ENCODE data around the gene RAPH1.
"Not testable (repeated sequence)": the region's sequence is repeated elsewhere in the genome, so short reads cannot be mapped to it uniquely, and the experiment has no call there.

RAPH1 gene

DNA sequence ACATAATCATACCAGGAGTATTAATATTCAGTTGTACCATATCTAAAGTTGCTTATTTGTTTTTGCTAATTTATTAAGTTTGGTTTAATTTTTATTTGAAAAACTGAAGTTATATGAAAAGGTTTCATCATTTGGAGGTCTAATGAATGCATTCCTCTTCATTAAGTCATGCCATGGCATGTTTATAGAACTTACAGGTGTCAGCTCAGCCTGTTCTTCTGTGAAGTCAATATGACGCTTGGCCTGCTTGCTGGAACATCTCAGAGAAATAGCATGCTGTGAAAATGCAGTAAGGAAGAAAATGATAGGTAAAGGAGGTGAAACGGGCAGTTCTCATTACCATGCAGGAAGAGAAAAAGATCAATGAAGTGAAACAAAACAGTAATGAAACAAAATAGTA lies 58.2 kb downstream of the RAPH1 start:
- no peak for DNase-seq

DNA sequence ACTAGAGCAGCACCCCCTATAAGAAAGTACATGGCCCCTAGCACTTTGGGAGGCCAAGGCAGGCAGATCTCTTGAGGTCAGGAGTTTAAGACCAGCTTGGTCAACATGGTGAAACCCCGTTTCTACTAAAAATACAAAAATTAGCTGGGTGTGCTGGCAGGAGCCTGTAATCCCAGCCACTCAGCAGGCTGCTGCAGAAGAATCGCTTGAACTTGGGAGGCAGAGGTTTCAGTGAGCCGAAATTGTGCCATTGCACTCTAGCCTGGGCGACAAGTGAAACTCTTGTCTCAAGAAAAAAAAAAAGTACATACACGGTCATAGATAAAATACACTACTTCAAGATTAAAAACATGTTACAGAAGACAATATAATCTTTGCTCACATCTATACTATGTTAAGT lies 63.8 kb downstream of the RAPH1 start:
- DNase-seq, result no peak

DNA sequence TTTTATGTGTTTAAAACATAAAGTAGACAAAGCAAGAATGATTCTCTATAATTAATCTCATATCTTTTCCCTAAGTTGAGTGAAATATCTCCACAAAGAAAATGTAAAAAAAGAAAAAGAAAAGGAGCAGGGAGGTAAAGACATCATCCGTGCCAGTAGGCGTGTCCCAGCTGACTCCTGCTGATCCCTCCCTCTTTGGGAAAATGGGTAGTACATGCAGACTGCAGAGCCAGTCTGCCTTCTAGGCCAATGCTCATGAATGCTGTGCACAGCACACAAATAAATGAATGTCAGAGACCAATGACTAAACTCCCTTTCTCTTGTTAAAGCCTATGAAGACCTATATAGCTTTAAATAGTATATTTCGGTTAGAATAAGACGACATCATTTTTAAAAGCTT lies 64.7 kb downstream of the RAPH1 start:
- DNase-seq, result no peak

DNA sequence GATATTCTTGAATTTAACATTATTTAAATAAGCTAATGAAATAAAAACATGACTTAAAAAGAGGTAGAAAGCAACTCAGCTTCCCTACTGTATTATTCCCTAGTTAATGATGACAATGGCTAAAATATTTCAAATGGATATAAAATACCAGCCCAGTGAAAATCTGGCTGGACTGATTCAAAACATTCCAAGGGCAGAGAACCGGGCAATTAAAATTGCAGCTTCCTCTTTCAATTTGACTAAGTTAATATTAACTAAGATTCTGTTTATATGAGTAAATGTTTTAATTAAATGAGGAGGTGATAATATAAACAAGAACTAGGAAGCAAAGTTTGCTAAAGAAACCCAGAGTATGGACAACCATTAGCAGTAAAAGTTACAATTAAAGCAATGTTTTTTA lies 65.6 kb downstream of the RAPH1 start:
- no peak for DNase-seq

DNA sequence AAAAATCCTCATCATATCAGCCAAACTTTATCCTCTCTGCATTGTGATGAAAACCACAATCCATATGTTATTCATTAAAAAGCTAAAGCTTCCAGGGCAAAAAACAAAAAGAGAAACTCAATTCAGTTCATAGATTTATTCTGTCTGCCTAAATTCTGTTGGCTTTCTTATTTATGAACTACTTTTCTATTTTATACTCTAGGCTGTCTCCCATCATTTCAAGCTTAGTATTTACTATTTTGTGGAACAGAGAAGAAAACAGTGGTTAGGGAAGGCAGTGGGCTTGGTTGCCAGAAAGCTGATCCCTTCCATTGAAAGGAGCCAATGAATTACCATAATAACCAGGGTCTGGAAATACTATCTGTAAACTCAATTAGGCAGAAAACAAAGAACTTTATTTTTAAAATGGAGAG lies 71.8 kb downstream of the RAPH1 start:
- DNase-seq, result no peak

DNA sequence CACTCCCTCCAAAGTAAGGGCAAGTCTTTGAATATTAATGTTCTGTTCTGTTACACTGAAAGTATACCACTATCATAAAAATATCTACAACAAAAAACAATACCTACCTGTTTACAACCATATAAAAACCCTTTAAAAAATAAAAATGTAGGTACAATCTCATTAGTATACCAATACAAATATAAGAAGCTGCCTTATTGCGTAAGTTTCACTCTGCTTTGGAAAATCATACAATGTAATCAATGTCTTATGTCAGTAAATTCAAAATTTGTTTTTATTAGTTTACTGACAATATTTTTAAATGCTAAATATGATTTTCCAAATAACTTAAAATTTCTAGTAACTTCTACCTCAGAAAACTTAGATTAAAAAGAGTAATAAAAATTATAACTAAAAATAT lies 72.8 kb downstream of the RAPH1 start:
- no peak for DNase-seq

DNA sequence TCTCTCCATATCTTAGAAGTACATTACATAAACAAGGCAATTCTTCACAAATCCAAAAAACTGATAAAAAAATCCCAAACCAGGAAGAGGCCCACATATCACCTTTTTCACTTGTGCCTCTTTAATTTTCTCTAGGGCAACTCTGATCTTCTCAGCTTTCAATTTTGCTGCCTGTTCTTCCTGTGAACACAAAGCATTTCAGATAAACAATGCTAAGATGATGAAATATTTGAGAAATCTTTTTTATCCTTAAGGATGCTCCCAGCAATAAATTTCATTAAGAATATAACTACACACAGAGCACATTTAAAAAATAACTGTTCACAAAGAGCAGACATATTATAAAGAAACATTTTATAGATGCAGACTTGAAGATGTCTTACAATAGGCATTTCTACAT lies 73.4 kb downstream of the RAPH1 start:
- no peak for DNase-seq

DNA sequence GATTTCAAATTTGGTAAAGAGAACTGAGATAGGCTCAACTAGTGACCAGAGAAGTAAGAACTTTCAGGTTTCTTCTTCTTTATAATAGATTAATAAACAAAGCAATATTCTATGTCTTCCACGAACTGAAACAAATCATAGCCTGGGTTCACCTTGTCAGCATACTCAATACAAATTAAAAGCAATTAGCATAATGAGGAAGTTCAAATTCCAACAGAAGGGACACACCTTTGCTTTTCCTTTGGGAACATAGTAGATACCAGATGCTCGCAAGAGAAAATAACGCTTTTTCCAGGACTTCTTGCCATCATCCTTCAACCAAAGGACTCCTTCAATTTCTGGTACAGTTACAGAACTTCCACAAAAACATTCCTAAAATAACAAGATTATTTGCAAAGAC lies 79.9 kb downstream of the RAPH1 start:
- DNase-seq, result no peak

DNA sequence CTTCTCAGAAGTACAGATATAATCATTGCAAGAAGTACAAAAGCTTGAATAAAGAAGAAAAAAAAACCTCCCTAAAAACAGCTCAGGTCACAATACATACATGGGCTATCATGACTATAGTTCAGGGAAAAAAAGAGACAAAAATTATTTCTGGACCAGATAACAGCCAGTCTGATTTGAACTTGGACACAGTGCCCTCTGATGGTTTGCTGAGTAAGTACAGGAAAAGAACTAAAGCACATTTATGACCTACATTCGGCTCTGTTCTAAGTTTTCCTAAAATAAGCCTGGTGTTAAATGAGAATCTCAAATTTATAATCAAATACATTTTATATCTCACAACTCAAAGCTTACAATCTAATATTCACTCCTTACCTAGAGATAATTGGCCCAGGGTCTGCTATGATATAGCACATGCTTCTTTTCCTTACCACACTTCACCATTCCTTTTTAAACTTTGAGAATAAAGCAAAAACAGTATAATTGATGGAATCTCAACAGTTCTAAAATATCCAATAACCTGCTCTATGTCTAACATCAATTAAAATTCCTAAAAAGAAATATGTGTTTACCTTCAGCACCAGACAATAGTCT lies 81.1 kb downstream of the RAPH1 start:
- no peak for DNase-seq

DNA sequence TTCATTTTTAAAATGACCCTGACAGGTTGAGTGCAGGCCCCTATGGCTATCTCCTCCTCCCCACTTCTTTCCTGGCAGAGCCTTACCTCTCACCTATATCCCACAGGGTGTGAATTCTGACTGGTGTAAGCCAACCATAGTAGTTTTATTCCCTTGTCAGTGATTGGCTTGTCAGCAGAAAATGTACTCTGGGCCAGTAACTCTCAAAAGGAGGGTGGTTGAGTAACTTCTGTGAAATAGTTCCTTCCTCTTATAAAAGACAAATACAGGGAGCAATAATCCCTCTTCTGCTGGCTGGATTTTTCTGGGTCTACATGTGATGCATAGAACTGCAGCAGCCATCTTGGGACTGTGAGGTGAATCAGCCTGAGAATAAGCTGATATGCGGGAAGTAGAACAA lies 83.4 kb downstream of the RAPH1 start:
- DNase-seq, result no peak

DNA sequence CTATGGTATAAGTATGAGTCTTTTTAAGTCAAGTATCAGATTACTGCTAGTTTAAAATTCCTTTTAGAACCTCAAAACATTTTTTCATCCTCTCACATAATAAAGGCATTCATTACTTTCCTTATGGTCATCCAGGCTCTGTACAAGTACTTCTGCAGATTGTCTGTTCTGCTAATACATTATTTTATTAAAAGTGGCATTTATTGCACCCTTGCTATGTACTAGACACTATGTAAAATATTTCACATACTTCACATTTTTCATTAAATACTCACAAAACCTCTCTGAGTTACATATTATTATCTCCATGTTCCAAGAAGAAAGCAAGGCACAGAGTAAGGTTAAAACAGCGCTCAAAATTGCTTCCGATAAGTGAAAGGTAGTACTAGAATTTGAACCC lies 84.1 kb downstream of the RAPH1 start:
- no peak for DNase-seq

DNA sequence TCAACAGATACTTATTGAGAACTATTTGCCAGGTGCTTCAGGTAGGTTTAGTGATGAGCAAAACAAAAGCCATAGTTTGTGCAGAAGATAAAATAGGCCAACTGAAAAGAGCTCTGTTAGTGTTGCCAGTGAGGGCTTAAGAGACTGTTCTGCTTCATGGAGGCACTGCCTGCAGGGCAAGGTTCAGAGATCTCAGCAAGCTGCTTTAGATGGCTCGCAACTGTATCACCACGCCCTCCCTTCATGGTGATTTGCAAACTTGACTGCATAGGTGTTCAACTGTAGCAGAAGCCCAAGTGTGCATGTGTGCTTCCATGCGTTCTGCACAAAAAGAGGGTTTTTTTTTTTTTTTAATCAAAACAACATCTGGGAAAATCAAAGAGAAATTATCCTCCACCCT lies 84.5 kb downstream of the RAPH1 start:
- DNase-seq, result no peak

DNA sequence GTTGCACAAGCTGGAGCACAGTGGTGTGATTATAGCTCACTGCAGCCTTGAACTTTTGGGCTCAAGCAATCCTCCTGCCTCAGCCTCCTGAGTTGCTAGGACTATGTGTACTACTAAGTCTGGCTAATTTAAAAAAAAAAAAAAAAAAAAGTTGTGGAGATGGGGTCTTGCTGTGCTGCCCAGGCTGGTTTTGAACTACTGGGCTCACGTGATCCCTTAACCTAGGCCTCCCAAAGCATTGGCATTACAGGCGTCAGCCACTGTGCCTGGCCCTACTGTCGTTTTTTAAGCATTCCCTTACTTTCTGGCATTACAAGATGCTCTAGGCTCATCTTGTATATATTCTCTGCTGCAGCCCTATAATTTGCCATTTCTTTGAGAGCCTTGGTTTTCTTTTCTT lies 88.3 kb downstream of the RAPH1 start:
- DNase-seq, result no peak

DNA sequence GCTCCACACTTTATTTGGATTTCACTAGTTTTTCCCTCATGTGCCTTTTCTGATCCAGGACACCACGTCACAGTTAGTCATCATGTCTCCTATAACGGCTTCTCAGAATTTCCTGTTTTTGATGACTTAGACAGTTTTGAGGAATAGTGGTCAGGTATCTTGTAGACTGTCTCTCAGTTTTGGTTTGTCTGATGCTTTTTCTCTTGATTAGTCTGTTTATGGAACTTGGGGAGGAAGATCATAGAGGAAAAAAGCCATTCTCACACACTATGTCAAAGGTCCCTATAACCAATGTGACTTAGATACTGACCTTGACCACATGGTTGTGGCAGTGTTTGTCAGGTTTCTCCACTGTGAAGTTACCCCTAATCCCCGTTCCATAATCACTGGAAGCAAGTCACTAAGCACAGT lies 89.0 kb downstream of the RAPH1 start:
- no peak for DNase-seq

DNA sequence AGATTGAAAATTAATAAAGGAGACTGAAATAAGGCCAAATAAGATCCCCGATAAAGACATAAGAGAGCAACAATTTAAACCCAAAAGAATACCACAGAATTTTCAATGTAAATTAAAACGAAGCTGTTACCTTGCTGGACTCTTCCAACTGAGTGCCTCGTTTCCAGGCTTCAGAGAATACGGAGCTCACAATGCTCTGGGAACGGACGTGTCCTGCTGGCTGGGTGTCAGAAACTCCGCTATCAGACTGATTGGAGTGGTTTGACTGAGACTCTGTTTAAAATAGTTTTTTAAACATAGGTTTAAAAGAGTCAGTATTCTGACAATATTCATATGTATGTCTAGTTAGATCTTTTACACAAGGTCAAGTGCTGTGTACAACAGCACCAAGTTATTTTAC lies 90.4 kb downstream of the RAPH1 start:
- DNase-seq, result no peak

DNA sequence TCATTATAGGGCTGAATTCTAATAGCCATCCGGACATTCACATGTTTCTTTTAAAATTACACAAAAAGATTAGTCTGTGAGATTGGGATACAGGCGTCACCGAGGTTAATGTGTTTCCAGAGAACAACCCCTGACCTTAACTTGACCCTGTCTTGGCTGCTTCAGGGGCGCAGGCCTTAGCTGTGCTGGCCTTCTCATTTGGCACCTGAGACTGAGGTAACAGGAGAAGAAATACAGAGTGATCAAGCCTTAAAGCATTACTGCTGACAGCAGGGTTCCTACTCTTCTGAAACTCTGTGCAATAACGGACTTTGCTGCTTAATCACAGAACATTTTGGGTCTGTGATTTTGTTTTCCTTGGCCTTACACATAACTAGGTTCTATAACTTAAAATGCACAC lies 92.6 kb downstream of the RAPH1 start:
- DNase-seq, result no peak

DNA sequence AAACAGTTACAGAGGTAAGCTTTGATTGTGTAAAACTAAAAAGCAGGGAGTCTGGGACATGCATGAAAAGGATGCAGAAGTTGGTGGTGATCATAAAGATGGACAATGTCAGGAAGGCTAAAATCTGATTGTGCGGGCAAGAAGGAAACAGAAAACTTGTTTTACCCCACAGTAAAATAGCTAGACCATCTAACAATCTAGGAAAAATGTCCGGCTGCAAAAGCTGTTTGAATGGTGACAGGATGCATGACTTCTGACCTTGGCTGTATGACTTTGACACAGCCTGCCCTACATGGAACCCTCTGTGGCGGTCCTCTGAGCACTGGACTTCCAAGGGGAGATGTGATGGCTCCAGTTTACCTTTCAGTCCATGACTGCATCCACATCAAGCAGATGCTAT lies 93.6 kb downstream of the RAPH1 start:
- DNase-seq, result no peak

DNA sequence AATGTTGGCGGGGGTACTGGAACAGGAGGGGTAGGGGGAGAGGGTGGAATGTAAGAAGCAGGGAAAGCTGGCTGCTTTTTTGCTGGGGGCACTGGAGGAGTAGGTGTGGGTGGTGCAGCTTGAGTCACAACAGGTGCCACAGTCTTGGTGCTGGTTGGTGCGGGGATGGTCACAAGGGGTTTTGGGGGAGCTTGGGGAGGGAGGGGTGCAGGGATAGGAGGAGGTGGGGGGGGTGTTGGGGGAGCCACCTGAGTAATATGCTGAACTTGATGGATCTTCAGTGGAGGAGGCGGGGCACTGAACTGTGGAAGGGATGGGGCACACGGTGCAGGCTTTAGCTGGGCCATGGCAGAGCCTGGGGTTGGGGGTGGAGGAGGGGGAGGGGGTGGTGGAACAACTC lies 94.4 kb downstream of the RAPH1 start:
- no peak for DNase-seq

DNA sequence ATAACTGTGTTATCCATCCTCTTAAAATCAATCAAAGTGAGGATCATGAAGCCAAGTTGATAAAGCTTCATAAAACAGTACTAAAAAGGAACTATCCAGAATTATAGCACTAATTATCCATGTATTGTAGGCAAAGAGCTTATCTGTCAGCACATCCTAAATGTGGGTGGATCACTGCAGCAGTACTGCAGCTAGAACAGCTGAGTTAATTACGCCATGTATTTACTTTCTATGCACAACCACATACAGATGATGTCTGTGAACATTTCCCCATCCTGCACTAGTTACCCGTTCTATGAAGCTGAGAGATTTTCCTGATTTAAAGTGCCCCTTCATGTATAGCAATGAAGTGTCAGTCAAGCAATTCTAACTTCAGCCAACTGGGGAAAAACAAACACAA lies 96.6 kb downstream of the RAPH1 start:
- no peak for DNase-seq

DNA sequence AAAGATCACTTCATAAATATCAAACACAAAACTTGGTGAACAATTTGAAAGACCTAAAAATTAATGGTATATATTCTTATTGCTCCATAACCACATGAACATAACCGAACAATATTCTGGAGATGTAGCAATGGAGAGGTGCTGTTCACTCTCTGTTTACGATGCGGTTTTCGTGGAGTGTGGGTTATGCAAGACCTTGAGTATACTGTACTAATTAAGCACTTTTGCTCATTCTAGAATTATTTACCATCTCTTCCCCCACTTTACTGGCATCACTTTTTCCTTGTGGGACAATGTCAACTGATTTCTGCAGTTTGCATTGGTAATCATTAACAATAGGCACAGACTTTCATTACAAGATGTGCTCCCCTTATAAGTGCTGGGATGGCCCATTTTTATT lies 97.6 kb downstream of the RAPH1 start:
- DNase-seq, result no peak

DNA sequence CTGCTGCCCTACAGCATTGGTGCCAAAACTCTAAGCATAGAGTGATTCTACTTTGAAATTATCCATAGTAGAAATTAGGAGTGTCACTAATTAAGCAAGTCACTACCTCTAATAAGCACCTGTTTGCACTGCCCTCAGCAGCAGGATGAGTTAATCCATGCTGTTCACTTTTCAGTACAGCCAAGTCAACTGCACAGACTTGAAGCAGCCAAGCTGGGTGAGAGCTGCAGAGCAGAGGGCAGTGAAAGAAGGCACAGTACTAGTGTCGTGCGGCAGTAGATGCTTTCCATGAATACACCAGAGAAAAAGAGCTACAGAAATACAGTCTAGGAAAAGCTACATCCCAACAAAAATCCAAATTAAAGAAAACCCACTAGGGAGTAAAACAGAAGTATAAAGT lies 98.6 kb downstream of the RAPH1 start:
- no peak for DNase-seq

DNA sequence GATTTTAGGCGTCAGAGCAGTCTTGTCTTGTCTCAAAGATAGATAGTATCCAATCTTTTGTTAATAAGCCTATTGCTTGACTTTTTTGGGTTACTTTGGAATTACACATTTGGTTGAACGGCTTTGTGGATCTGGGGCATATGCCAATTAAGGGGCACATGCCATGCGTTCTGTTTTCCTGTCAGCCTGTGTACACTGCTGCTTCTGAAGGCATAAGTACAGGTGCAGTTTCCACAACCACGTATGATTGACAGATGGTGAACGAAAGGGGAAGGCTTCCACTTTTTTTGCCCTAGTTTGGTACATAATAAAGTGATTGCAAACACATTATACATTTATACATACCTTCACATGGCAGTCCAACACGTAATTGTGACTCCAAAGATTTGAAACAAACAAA lies 102.3 kb downstream of the RAPH1 start:
- no peak for DNase-seq

DNA sequence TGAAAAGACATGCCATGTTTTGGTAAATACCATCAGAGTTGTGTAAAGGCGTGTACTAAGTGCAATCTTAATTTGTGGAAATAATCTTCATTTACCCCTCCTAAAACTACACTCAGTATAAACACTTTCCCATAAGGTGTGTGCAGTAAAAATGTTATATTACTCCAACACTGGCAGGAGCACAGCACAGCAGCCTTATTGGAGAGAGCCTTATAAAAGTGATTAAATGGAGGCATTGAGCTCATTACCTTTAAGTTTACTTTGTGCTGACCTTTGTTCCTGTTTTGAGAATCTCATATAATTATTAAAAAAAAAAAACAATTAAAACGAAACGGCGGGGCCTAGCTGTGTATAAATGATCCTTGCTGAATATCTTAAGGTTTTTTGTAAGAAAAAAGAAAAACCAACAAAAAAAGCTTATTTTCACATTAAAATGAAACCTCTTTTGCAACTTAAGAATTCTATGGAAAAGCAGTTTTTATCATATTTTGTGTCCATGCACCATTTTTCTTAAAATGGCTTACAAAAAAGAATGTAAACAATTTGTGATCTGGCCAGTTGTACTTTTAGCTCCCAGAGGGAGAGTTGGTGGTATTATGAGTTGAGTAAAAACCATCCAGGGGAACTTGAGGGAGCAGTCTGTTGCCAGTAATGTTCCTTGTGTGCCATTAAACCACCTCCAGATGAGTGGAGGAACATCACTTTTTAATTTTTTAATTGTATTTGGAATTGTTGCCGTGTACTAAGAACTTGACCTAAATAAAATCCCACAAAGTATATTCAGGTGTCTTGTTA lies 103.5 kb downstream of the RAPH1 start:
- no peak for DNase-seq

DNA sequence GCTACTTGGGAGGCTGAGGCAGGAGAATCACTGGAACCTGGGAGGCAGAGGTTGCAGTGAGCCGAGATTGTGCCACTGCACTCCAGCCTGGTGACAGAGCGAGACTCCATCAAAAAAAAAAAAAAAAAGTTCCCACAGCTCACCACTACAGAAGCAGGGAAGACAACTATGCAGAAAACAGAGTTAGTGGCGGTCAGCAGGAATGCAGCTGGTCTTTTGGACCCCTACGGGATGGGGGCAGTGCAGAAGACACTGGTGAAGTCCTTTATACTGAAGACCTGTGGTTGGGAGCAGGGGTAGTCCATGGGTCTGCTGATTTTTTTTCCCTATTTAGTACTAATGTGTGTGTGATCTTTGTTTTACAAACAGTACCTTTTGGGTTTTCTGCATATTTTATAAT lies 105.5 kb downstream of the RAPH1 start:
- DNase-seq, result not testable (repeated sequence)

DNA sequence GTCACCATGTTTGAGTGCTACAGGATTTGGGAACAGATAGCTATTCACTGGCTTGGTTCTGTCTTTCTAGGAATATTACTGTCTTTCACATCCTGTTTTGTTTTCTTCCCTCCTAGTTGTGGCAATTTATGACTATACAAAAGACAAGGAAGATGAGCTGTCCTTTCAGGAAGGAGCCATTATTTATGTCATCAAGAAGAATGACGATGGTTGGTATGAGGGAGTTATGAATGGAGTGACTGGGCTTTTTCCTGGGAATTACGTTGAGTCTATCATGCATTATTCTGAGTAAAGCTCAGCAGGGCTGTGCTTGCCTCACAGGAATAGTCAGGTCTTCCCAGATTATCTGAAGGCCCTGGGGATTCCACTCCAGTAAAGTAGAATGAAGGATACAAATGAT lies 108.0 kb downstream of the RAPH1 start:
- DNase-seq, result no peak

Measured in GOT3 (cell line).